ENCODE data around the gene FKBP6.
"Not testable (repeated sequence)": the region's sequence is repeated elsewhere in the genome, so short reads cannot be mapped to it uniquely, and the experiment has no call there.

FKBP6 gene

DNA sequence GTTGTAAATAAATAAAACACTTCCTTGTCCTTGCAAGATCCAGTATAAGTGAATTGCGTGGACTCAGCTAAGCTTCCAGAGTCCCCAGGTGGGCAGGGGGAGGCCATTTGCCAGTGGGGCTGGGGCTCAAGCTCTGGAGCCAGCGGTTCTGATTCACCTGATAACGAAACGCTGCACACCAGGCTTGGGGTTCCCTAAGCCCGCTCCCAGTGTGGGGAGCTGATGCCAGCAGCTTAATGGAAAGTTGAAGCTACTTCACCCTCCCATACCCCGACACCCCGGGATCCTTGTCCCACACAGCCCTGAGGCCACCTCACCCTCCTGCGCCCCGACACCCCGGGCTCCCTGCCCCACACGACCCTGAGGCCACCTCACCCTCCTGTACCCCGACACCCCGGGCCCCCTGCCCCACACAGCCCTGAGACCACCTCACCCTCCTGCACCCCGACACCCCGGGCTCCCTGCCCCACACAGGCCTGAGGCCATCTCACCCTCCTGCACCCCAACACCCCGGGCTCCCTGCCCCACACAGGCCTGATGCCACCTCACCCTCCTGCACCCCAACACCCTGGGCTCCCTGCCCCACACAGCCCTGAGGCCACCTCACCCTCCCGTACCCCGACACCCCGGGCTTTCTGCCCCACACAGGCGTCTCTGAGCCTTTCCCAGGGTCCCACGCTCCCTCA lies 30.8 kb downstream of the FKBP6 start:
- DNase-seq = no peak

DNA sequence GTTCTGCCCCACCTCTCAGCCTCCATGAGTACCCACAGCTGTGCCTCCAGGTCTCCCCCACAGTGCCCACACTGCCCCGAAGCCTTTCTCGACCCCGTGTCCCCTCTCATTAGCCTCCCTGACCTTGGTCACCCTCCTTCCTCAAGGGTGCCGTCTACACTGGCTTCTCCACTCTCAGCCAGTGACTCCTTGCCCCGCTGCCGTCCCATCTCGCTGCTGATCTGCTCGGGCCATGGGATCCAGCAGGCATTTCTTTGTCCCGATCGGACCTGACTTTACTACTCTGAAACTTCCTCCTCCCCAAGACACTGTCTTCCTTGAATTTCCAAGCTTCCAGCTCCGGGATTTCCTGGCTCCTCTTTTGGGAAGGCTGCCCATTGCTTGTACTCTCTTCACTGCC lies 31.3 kb downstream of the FKBP6 start:
- DNase-seq = no peak

DNA sequence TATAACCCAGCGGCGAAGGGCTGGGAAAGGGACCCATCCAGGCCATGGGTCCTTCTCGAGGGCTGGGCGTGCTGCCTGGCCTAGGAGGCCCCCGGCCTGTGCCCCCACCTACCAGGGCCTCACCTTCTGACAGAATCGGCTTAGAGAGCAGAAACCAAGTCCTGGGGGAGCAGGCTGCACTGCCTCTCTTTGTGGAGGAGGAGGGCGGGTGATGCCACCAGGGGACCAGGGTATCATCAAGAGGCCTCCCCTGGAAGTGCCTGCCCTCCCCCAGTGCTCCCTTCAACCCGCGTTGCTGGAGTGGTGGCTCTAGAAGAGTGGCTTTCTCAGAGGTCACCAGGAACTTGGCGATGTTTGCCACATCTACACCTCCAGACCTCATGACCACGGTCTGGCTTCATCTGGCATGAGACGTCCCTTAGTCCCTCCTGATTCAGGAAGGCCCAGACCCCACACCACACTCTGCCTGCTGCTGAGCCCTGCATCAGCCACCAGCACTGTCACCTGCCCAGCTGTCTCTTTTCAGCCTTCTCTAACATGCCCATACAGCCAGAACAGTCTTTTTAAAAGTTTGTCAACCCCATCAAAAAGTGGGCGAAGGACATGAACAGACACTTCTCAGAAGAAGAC lies 31.9 kb downstream of the FKBP6 start:
- DNase-seq = no peak

DNA sequence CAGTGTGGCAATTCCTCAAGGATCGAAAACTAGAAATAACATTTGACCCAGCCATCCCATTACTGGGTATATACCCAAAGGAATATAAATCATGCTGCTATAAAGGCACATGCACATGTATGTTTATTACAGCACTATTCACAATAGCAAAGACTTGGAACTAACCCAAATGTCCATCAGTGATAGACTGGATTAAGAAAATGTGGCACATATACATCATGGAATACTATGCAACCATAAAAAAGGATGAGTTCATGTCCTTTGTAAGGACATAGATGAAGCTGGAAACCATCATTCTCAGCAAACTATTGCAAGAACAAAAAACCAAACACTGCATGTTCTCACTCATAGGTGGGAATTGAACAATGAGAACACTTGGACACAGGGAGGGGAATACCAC lies 32.6 kb downstream of the FKBP6 start:
- not testable (repeated sequence) for DNase-seq

DNA sequence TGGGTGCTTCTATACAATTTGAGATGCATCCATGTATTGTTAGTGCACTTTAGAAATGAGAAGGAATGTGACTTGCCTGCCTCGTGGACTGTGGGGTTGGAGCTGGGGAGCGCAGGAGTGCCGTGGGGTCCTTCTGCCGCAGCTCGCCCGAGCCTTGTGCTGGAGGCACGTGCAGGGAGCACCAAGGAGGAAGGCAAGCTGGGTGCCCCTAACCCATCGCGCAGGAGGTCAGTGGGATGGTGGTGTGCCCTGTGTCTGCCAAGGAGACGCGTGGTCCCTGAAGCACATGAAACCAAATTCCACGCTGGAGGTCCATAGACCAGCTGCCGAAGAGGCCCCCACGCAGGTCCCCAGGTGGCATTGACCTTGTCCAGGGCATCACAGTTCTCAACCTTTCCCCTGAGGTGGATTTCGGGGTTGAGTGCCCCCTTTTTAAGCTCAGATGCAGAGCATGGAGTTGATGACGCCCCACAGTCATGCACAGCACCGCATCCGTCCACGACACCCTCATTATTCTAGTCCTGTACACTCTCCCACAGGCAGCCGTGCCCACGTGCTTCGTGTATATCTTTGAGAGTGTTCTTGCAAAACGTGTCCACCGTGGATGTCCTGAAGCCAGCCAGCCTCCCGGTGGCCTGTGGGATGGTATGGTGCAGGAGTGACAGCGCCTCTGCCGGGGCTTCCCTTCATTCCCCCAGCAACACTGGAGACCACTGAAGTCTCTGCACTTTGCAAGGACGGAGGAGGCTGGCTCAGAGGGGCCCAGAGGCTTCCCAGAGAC lies 35.5 kb downstream of the FKBP6 start:
- DNase-seq = no peak

DNA sequence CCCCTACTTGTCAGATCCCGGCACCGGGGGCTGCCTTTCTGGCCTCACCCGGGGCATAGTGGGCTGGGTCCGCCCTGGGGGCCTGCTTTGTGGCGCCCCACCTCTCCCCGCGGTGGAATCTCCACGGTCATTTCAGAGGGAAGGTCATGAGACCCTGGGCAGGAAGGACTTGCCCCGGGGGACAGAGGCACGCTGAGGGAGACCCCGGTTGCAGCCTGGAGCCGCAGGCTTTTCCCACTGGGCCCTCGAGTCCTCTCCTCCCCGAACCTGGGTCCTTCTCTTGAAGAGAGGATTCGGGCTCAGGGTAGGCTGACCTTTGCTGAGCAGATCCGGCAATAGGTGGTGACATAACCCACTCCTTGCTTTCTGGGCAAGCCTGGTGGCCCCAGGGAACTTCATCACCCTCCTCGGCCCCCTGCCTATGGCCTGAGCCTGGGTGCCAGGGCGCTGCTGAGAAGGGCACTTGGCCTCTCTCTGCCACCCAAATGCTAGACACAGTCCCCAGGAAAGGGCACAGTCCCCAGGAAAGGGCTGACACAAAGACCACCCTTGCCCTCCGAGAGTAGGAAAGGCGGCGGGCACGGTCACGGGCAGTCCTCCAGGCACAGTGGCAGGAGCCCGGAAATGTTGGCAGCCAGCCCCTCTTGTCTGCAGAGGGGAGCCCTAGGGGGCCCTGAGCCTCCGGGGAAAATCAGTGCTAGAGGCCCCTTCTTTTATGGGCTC lies 36.2 kb downstream of the FKBP6 start:
- no peak for DNase-seq

DNA sequence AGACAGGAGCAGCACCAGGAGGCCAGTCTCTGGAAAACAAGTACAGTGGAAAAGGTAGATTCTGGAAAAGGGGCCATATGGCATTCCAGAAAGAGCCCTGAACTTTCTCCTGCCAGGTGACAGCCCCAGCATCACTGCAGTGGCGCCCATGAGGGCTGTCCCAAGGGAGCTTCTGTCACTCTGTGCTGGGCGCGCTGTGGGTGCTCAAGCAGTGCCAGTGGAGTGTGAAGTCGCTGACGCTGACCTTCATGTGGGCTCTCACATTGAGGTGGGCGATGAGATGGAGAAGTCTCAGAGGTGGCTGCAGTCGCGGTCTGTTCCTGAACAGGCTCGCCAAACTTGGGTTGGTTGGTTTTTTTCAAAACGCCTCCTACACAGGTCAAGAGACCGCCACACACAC lies 38.2 kb downstream of the FKBP6 start:
- DNase-seq = no peak

DNA sequence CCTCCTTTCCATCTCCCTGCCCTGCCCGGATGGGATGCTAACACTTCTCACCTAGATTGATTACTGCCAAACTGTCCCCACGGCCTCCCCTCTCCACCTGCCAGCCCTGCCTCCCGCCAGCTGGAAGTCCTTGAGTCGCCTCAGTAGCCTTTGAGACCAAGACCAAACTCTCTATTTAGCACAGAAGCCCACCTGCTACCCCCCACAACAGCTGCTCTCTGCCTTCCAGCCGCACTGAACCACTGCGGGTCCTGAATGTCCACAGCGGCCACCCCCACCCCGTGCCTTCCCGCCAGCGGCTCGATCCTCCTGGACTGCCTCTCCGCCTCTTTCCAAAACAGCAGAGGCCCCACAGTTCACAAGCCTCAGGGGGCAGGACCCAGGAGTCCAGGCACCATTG lies 39.0 kb downstream of the FKBP6 start:
- DNase-seq = no peak

DNA sequence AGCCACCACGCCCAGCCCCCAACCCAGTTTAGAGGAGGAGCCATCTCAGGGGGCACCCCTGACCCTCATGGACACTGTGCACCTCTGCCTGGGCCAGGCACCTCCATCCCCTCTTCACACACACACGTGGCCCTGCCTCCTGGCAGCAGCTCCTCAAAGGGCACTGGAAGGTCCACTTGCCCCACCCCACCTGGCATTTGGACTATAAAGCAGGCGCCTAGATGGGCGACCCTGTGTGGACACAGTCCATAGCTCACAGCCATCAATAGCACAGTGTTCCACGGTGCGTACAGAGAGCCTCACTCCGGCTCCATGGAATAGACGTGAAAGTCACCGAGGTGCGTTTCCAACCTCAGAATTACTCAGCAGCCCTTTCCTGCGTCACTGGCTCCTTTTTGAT lies 41.0 kb downstream of the FKBP6 start:
- no peak for DNase-seq

DNA sequence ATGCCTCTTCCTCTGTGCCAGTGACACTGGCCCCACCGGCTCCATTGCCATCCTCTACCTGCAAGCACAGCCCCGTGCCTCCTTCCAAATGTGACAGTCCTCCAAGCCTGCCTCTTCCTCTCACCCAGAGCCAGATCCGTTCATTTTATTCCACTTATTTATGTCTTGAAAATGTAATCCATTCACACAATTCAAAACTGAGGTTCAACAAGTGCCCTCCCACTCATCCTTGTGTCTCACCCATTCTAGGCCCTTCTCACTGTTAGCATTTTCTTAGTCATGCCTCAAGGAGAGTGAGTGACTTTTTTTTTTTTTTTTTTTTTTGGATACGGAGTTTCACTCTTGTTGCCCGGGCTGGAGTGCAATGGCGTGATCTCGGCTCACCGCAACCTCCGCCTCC lies 41.7 kb downstream of the FKBP6 start:
- no peak for DNase-seq

DNA sequence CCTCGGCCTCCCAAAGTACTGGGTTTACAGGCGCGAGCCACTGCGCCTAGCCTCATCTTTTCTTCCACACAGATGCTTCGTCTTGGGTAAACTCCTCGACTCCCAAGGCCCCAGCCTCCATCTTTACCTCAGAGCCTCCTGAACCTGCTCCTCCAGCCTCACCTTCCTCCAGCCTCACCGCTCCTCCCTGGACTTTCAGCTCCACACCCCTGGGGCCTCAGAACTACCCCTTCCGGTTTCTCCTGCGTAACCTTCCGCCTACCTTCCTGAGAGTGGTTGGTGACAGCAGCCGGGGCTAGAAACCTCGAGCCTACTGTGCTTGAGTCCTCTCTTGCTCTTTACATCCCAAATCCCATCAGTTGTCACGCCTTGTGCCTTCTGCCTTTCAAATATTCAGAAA lies 45.8 kb downstream of the FKBP6 start:
- no peak for DNase-seq

DNA sequence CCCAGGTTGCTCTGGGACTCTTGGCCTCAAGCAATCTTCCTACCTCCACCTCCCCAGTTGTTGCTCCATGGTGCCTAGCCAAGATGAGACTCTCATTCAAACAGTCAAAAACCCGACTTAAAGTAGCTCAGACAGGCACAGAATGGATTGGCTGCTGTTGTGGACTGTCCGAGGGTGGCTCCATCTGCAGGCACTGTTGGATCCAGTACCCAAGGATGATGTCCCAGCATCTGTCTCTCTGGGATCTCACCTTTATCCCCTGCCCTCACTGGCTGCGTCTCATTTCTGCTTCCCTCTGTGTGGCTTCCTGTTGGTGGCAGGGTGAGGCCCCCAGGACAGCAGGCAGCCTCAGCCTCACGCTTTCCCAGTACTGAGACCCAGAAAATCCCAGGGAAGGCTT lies 48.3 kb downstream of the FKBP6 start:
- not testable (repeated sequence) for DNase-seq

DNA sequence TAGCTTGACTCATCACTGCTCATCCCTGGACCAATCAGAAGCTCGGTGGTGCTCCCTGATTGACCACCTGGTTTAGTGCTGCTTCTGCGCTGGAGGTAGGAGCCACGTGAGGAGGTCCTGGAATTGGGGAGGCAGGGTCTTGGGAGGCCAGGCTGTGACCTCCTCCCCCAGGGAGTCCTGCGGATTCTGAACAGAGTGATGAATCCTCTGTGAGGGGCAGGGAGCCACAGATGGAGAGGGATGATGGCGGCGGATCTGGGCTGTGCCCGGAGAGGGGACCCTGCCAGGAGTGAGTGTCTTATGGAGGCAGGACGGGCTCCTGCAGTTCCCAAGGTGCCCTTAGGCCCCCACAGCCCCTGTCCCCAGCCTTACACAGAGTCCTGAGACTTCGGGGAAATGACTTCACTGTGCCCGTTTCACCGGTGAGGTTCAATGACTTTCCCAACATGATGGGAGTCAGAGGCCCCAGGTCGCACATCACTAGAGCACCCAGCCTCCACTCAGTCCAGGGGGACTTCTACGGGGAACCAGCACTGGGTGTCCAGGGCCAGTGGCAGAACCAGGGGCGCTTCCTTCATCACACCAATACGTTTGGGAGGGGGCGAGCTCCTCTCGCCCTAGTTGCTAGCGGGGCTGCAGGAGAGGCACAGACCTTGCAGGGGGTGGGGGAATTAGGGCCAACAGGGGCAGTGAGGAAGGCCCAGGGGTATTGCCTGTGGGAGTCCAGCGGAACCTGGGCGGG lies 48.9 kb downstream of the FKBP6 start:
- DNase-seq = no peak

DNA sequence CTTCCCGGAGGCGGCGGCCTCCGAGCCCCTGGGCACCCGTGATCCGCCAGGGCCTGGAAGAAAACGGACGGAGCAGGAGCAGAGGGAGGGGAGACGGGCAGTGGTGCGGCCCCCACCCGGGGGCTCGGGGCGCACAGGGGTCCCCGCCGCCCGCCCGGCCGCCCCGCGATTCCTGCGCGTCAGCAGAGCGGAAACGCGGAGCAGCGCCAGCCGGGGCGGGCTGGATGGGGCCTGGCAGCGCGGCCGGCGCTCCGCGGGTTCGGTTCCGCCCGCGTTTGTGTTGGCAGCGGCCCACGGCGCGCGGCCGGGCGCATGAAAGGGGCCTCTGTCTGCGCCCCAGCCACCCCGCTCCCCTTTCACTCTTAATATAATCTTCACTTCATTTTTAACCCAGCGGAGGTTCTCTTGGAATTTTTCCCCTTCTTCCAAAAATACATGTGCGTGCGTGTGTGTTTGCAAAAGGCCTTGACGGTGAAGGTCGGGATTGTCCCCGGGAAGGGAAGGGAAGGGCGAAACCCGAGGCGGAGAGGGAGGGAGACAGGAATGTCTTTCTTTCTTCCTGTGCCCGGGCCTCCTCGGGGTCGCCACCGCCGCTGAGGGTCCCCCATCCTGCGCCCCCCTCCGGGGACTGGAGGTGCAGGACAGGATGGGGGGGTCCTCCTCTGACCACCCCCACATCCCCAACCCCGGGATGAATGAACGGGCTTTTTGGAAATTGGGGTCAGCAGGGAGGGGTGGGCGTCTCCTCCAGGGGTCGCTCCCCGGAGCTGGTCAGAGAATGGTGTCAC lies 49.6 kb downstream of the FKBP6 start:
- not testable (repeated sequence) for DNase-seq

DNA sequence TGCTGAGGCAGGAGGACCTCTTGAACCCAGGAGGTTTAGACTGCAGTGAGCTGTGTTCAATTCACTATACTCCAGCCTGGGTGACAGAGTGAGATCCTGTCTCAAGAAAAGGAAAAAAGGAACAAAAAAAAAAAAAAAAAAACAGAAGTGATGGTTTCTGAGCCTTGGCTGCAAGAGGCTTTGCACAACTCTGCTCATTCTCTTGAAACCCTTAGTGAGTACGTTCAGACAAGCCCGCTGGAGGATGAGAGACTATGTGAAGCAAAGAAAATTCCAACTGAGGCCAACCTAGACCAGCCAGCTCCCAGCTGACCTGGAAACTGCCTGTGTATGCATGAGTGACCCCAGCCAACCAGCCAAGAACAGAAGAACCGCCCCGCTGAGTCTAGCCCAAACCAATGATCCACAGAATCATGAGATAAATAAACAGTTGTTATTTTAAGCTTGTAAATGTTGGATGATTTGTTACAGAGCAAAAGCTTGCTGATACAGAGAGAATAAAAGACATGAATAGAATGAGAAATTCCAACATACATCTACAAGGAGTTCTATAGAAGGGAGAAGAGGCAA lies 55.1 kb downstream of the FKBP6 start:
- DNase-seq = no peak

DNA sequence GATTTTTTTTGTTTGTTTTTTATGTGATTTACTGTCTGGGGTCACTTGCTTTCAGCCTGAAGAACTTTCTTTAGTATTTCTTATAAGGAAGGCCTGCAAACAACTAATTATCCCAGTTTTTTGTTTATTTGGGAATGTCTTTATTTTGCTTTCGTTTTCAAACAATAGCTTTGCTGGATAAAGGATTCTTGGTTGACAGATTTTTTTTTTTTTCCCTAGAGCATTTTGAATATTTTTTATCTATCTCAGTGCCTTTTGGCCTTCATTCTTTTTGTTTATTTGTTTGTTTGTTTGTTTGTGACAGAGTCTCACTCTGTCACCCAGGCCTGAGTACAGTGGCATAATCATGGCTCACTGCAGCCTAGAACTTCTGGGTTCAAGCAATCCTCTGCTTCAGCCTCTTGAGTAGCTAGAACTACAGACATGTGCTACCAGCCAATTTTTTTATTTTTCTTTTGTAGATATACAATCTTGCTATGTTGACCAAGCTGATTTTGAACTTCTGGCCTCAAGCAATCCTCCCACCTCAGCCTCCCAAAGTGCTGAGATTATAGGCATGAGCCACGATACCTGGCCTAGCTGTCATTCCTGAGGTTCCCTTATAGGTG lies 59.4 kb downstream of the FKBP6 start:
- no peak for DNase-seq

DNA sequence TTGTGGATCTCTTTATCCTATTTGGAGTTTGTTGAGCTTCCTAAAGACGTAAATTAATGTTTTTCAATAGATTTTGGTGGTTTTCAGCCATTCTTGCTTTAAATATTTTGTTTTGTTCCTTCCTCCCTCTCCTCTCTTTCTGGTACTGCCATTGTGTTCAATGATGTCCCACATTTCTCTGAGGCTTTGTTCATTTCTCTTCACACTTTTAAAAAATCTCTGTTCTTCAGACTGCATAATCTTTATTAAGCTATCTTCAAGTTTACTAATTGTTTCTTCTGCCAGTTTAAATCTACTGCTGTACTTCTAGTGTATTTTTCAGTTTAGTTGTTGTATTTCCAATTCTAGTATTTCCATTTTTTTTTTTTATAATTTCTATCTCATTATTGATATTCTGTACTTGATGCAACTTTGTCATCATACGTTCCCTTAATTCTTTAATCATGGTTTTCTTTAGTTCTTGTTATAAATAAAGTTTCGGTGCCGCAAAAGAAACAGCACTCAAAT lies 60.0 kb downstream of the FKBP6 start:
- no peak for DNase-seq

DNA sequence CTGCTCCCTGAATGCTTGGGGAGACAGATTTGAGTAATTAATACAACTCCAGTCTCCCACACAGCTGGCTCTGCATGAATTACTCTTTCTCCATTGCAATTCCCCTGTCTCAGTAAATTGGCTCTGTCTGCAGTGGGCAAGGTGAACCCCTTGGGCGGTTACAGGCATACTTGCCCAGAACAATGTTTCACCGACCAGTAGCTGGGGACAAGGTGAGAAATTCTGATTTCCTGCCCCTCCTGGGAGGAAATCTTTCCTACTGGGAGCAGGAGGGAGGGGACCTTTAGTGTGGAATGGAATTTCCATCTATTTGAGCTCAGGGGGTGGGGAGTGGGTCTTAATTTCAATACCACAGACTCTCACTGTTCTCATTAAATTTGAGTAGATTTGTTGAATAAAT lies 63.4 kb downstream of the FKBP6 start:
- no peak for DNase-seq

DNA sequence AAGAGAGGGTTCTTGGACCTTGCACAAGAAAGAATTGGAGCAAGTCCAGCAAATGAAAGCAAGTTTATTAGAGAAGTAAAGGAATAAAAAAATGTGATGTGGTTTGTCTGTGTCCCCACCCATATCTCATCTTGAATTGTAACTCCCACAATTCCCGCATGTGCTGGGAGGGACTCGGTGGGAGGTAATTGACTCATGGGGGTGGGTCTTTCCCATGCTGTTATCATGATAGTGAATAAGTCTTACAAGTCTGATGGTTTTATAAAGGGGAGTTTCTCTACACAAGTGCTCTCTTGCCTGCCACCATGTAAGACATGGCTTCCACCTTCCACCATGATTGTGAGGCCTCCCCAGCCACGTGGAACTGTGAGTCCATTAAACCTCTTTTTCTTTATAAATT lies 66.5 kb downstream of the FKBP6 start:
- DNase-seq = no peak

DNA sequence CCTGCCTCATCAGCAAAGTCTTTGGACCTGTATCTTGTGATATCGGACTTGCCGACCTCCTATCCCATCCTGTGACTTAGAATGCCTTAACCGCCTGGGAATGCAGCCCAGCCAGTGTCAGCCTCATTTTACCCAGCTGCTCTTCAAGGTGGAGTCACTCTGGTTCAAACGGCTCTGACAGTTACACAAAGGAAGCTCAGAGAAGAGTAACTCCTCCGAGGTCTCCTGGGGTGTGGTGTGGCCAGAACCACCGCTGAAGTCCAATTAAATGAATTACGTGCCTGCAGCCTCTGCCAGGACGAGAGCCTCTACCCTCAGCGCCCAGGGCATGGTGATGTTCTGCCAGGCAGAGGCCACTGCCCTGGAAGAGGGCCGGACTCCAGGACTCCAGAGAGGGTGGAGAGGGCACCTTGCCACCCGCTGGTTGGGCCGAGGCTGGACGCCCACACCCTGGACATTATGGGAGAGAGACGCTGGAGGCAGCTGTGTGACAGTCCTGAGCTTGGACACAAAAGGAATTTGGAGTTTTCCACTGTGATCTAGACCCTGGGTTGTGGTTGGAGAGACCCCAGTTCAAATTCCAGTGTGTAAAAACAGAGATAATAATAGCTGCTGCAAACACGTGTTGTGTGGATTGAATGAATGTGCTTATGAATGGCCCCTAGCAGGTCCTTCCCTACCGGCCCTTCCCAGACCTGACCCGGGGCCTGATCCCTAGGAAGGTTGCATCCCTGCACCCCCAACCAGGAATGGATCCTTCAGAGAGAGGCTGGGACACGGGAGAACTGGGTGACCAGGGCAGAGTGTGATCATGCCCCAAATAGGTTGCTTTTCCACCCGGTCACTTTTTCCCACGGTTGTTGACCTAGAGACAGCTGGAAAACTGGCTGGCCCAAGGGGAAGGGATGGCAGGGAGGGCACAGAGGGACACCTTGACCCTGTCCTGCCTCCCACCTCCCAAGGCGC lies 67.9 kb downstream of the FKBP6 start:
- no peak for DNase-seq
